Hepatocyte (in vitro differentiated cells): Measurements from ENCODE around the gene APOC4. TPM values are rescaled to one million over a fixed set of nuclear protein-coding genes. Genes with fewer than 3 reads are reported as not detected.

Experiments
- DNase-seq: peaks from one replicate; pipeline ENCODE4 v3.0.0-alpha.2; 2016; ENCODE audit warnings: low spot score
- H2AFZ ChIP-seq: fragments of 200-600 bp; sonication (generic); 2 replicates; pipeline ENCODE4 v1.6.0; 2016; ENCODE audit warnings: antibody characterized with exemption, mild to moderate bottlenecking
- H3K27ac ChIP-seq: fragments of 200-600 bp; sonication (generic); 2 replicates; pipeline ENCODE4 v1.5.1; 2016; ENCODE audit warnings: mild to moderate bottlenecking
- H3K27me3 ChIP-seq: fragments of 200-600 bp; sonication (generic); 2 replicates; pipeline ENCODE4 v1.6.1; 2016
- H3K36me3 ChIP-seq: fragments of 200-600 bp; sonication (generic); replicated peaks from 2 replicates; pipeline ENCODE4 v1.5.1; 2016; ENCODE audit warnings: low read depth; ENCODE audit not compliant: insufficient read depth
- H3K4me1 ChIP-seq: fragments of 200-600 bp; sonication (generic); 2 replicates; pipeline ENCODE4 v1.5.1; 2016; ENCODE audit warnings: mild to moderate bottlenecking, moderate library complexity; ENCODE audit not compliant: insufficient read depth
- H3K4me2 ChIP-seq: fragments of 200-600 bp; sonication (generic); 2 replicates; pipeline ENCODE4 v1.6.0; 2016
- H3K4me3 ChIP-seq: fragments of 200-600 bp; sonication (generic); 2 replicates; pipeline ENCODE4 v1.5.1; 2016; ENCODE audit warnings: mild to moderate bottlenecking
- H3K79me2 ChIP-seq: fragments of 200-600 bp; sonication (generic); 2 replicates; pipeline ENCODE4 v1.6.0; 2017; ENCODE audit warnings: mild to moderate bottlenecking
- H3K9me2 ChIP-seq: fragments of 200-600 bp; sonication (generic); replicated peaks from 2 replicates; pipeline ENCODE4 v1.6.0; 2017; ENCODE audit warnings: mild to moderate bottlenecking; ENCODE audit not compliant: insufficient read depth
- H3K9me3 ChIP-seq: fragments of 200-600 bp; sonication (generic); 2 replicates; pipeline ENCODE4 v1.5.1; 2016; ENCODE audit warnings: low read depth, mild to moderate bottlenecking
- H4K20me1 ChIP-seq: fragments of 200-600 bp; sonication (generic); 2 replicates; pipeline ENCODE4 v1.6.0; 2016; ENCODE audit warnings: mild to moderate bottlenecking; ENCODE audit not compliant: insufficient read depth, poor library complexity, severe bottlenecking
- EZH2 ChIP-seq: fragments of 200-600 bp; sonication (generic); IDR thresholded peaks from 2 replicates; pipeline ENCODE4 v1.6.1; 2016; ENCODE audit warnings: antibody characterized with exemption, mild to moderate bottlenecking, borderline replicate concordance
- EZH2phosphoT487 ChIP-seq: fragments of 200-600 bp; sonication (generic); IDR thresholded peaks from one replicate; pipeline ENCODE4 v1.6.1; 2018; ENCODE audit warnings: antibody characterized with exemption, mild to moderate bottlenecking, low read depth, moderate library complexity; ENCODE audit not compliant: unreplicated experiment, severe bottlenecking
- WGBS: methylation state at CpG from one replicate; pipeline ENCODE4 v1.1.6; 2016; ENCODE audit warnings: low lambda C conversion rate; ENCODE audit errors: missing lambda C conversion rate; 5-methylcytosine and 5-hydroxymethylcytosine counted together
- polyA plus RNA-seq: library from polyadenylated mRNA; unstranded; fragments of >200 nt; fragmentation: Nextera tagmentation; extraction: Ambion mirVana; gene quantifications from 2 replicates; pipeline ENCODE4 v1.2.1, GENCODE V29; 2016
- total RNA-seq: library from RNA; depleted of rRNA; stranded (reverse); fragments of >200 nt; gene quantifications from 2 replicates; pipeline ENCODE4 v1.2.3, GENCODE V29; 2014
- TF ChIP-seq, protein P1 (sequence below): fragments of 200-600 bp; sonication (generic); IDR thresholded peaks from 2 replicates; pipeline ENCODE4 v1.5.1; 2016; ENCODE audit warnings: antibody characterized with exemption, mild to moderate bottlenecking; ENCODE audit not compliant: poor library complexity

Gene APOC4
- total and polyA plus RNA-seq, 2 experiments from 2014 or later = not detected

DNA sequence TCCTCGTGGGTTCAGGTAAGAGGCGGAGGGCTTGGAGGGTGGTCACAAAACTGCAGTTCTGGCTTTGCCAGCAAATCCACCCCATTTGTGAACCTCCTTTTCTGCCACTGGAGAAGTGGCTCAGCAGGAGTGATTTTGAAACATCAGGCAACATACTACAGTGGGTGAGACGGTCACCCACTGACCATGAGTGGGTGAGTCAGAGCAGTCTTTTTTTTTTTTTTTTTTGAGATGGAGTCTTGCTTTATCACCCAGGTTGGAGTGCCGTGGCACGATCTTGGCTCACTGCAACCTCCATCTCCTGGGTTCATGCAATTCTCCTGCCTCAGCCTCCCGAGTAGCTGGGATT lies 48.0 kb upstream of the APOC4 start:
- Histone ChIP-seq H3K79me2 (peaks cover 21% of the 10 kb centered on the region), H3K9me3 (no peaks in the 10 kb centered on the region), H3K27me3 (no peaks in the 10 kb centered on the region), H4K20me1 (peaks cover 2% of the 10 kb centered on the region), H3K27ac (no peak overlapping the region), H3K36me3 (no peaks in the 10 kb centered on the region), H3K4me1 (peaks cover 9% of the 10 kb centered on the region), H2AFZ (no peak overlapping the region), H3K9me2 (no peaks in the 10 kb centered on the region), H3K4me3 (no peak overlapping the region), H3K4me2 (no peak overlapping the region)
- DNase-seq = no peak
- WGBS = 96% methylated on average over 6 of the region's 6 CpGs
- TF ChIP-seq EZH2phosphoT487 (no peak), EZH2 (no peak)
- TF ChIP-seq, protein P1, sequence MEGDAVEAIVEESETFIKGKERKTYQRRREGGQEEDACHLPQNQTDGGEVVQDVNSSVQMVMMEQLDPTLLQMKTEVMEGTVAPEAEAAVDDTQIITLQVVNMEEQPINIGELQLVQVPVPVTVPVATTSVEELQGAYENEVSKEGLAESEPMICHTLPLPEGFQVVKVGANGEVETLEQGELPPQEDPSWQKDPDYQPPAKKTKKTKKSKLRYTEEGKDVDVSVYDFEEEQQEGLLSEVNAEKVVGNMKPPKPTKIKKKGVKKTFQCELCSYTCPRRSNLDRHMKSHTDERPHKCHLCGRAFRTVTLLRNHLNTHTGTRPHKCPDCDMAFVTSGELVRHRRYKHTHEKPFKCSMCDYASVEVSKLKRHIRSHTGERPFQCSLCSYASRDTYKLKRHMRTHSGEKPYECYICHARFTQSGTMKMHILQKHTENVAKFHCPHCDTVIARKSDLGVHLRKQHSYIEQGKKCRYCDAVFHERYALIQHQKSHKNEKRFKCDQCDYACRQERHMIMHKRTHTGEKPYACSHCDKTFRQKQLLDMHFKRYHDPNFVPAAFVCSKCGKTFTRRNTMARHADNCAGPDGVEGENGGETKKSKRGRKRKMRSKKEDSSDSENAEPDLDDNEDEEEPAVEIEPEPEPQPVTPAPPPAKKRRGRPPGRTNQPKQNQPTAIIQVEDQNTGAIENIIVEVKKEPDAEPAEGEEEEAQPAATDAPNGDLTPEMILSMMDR = no peak

DNA sequence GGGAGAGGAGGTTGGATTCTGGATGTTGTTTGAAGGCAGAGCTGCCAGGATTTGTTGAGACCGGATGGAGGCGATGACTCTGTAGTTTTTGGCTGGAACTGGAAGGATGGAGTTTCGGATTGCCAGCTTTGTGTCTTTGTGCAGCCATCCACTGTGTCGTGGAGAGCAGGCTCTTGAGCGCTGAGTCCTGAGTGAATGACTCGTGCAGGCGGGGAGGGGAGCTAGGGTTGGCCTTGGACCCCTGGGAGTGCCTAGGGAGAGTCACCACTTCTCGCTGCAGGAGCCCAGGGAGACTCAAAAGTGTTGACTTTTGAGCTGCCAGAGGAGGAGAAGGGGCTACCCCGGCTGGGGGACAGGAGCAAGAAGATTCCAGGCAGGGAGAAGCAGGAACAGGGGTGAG lies 47.1 kb upstream of the APOC4 start:
- Histone ChIP-seq H3K9me2 (no peaks in the 10 kb centered on the region), H3K9me3 (no peaks in the 10 kb centered on the region), H3K27ac (no peak overlapping the region), H3K4me3 (no peak overlapping the region), H4K20me1 (peaks cover 2% of the 10 kb centered on the region), H3K36me3 (no peaks in the 10 kb centered on the region), H3K27me3 (no peaks in the 10 kb centered on the region), H3K79me2 (peaks cover 21% of the 10 kb centered on the region), H3K4me2 (no peak overlapping the region), H3K4me1 (peaks cover 5% of the 10 kb centered on the region), H2AFZ (no peak overlapping the region)
- no peak for DNase-seq
- 83% methylated on average over 9 of the region's 9 CpGs for WGBS
- TF ChIP-seq, protein P1 = no peak
- TF ChIP-seq EZH2 (no peak), EZH2phosphoT487 (no peak)

DNA sequence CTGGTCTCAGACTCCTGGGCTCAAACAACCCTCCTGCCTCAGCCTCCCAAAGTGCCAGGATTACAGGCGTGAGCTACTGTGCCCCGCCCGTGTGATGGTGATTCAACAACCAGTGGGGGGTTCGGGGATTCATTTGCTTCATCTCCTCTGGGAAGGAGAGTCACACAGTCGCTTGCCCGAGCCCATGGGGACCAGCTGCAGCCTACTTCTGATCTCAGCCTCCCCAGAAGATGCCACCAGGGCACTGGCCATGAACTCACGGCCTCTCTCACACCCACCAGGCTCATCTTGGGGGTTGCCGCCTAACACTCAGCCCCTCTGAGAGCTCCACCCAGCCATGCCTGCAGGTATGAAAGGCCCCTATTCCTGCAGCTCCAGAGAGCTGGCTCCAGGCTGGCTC lies 44.2 kb upstream of the APOC4 start:
- no peak overlapping the region for H3K27ac ChIP-seq
- no peaks in the 10 kb centered on the region for H4K20me1 ChIP-seq
- H3K79me2 ChIP-seq = peaks cover 6% of the 10 kb centered on the region
- H3K36me3 ChIP-seq = no peaks in the 10 kb centered on the region
- no peaks in the 10 kb centered on the region for H3K4me1 ChIP-seq
- H3K4me3 ChIP-seq = no peak overlapping the region
- no peak overlapping the region for H2AFZ ChIP-seq
- no peak for DNase-seq
- no peak overlapping the region for H3K4me2 ChIP-seq
- TF ChIP-seq EZH2phosphoT487 (no peak), EZH2 (no peak)
- WGBS = 98% methylated on average over 8 of the region's 8 CpGs
- no peaks in the 10 kb centered on the region for H3K9me3 ChIP-seq
- no peaks in the 10 kb centered on the region for H3K27me3 ChIP-seq
- no peaks in the 10 kb centered on the region for H3K9me2 ChIP-seq

DNA sequence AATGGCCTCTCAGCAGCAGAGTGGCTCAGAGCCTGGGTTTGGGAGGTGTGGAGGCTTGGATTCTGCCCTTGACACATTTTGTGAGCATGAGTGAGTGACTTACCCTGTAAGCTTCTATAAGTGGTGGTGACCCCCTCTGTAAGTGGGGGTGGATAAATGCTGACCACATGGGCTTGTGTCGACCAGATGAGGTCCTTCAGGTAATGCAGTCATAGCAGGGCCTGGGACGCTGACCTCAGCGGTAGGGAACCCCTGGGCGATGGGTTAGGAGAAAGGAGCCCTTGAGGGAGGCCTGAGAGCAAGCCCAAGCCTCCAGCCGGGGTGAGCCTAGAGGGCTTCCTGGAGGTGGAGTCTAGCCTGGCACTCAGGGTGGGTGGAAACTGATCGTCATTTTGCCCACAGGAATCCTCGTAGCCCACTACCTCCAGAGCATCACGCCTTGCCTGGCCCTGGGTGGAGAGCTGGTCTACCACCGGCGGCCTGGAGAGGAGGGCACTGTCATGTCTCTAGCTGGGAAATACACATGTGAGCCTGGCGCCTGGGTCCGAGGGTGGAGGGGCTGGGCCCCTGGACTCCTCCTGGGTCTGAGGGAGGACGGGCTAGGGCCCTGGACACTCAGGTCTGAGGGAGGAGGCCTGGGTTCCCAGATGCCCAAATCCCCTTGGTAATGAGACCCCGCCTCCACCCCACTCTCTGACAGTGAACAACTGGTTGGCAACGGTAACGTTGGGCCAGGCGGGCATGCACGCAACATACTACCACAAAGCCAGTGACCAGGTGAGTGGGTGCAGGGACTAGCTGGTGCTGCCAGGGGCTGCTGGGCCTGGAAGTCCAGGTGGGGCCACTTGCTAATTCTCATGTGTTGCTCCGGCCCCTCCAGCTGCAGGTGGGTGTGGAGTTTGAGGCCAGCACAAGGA lies 41.5 kb upstream of the APOC4 start:
- Histone ChIP-seq H3K9me3 (no peaks in the 10 kb centered on the region), H3K36me3 (no peaks in the 10 kb centered on the region), H4K20me1 (no peaks in the 10 kb centered on the region), H3K27ac (no peak overlapping the region), H3K4me2 (no peak overlapping the region), H3K4me1 (peaks cover 18% of the 10 kb centered on the region), H3K9me2 (no peaks in the 10 kb centered on the region), H2AFZ (no peak overlapping the region), H3K27me3 (no peaks in the 10 kb centered on the region), H3K4me3 (no peak overlapping the region), H3K79me2 (no peaks in the 10 kb centered on the region)
- TF ChIP-seq EZH2 (no peak), EZH2phosphoT487 (no peak)
- TF ChIP-seq, protein P1 = no peak
- DNase-seq = peak; percentile 7
- 97% methylated on average over 19 of the region's 19 CpGs for WGBS
